ENCODE data around the gene PRELID1. TPM values are rescaled to one million over a fixed set of nuclear protein-coding genes. Genes with fewer than 3 reads are reported as not detected.

Gene PRELID1
- total RNA-seq, 1 donor from 2014 or later = 88.2 TPM

DNA sequence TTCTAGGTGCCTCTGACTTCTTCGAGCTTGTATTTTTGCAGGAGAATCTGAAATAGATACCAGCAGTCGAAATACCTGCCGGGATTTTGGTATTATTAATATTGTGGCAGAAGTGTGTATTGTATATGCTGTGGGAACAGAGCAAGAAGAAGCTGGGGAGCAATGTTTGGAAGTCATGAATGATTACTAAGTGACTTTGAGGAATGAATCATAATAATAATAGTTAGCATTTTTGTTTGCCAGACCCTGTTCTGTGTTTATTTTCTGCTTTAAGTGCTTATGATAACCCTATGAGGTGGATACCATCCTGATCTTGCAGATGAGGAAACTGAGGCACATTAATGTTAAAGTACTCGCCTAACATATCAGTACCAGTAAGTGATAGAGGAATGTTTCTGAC is 32.5 kb upstream of the PRELID1 start:
- TF ChIP-seq, protein P1, sequence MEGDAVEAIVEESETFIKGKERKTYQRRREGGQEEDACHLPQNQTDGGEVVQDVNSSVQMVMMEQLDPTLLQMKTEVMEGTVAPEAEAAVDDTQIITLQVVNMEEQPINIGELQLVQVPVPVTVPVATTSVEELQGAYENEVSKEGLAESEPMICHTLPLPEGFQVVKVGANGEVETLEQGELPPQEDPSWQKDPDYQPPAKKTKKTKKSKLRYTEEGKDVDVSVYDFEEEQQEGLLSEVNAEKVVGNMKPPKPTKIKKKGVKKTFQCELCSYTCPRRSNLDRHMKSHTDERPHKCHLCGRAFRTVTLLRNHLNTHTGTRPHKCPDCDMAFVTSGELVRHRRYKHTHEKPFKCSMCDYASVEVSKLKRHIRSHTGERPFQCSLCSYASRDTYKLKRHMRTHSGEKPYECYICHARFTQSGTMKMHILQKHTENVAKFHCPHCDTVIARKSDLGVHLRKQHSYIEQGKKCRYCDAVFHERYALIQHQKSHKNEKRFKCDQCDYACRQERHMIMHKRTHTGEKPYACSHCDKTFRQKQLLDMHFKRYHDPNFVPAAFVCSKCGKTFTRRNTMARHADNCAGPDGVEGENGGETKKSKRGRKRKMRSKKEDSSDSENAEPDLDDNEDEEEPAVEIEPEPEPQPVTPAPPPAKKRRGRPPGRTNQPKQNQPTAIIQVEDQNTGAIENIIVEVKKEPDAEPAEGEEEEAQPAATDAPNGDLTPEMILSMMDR (IDR thresholded peaks at IDR 0.05; ENCODE audit: partially characterized antibody, unreplicated experiment) = no peak
- H3K4me3 Mint-ChIP-seq (ENCODE audit: unreplicated experiment) = no peak overlapping the region
- no peaks in the 10 kb centered on the region for H3K4me1 Mint-ChIP-seq (ENCODE audit: low read depth, unreplicated experiment)
- no peaks in the 10 kb centered on the region for H3K36me3 Mint-ChIP-seq (ENCODE audit: unreplicated experiment)
- H3K9me3 Mint-ChIP-seq (ENCODE audit: unreplicated experiment) = peaks cover 4% of the 10 kb centered on the region
- H3K27ac Mint-ChIP-seq (ENCODE audit: unreplicated experiment) = no peak overlapping the region
- H3K27me3 Mint-ChIP-seq (ENCODE audit: unreplicated experiment) = no peaks in the 10 kb centered on the region
- no peak for DNase-seq

DNA sequence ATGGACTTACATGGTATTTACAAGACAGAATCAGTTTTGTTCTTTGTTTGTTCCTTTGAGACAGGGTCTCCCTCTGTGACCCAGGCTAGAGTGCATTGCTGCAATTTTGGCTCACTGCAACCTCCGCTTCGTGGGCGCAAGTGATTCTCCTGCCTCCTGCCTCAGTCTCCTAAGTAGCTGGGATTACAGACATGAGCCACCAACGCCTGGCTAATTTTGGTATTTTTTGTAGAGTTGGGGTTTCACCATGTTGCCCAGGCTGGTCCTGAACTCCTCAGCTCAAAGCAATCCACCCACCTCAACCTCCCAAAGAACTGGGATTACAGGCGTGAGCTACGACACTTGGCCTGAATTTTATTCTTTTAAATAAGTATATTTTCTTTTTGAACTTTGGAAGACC is 27.7 kb upstream of the PRELID1 start:
- DNase-seq = no peak
- Mint-ChIP-seq H3K4me1 (ENCODE audit: low read depth, unreplicated experiment) (no peaks in the 10 kb centered on the region), H3K27me3 (ENCODE audit: unreplicated experiment) (no peaks in the 10 kb centered on the region), H3K27ac (ENCODE audit: unreplicated experiment) (no peak overlapping the region), H3K4me3 (ENCODE audit: unreplicated experiment) (no peak overlapping the region), H3K9me3 (ENCODE audit: unreplicated experiment) (peaks cover 4% of the 10 kb centered on the region), H3K36me3 (ENCODE audit: unreplicated experiment) (peaks cover 3% of the 10 kb centered on the region)
- TF ChIP-seq, protein P1 (IDR thresholded peaks at IDR 0.05; ENCODE audit: partially characterized antibody, unreplicated experiment) = no peak

DNA sequence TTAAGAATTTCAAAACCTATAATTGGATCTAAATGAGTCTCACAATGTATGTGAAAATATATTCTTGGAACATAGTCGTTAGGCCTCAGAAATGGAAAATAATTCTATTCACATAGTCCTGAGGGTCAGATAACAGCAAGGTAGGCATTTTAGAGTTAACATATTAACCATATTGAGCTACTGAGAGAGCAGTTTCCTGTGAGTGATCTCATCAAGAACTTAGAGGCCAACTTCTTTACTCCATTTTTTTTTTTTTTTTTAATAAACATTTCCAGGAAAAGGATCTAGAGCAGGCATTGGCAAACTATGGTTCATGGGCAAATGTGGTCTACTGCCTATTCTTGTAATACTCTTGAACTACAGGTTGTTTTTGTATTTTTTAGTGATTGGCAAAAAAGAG is 26.7 kb upstream of the PRELID1 start:
- DNase-seq = no peak
- Mint-ChIP-seq H3K27me3 (ENCODE audit: unreplicated experiment) (no peaks in the 10 kb centered on the region), H3K27ac (ENCODE audit: unreplicated experiment) (no peak overlapping the region), H3K4me3 (ENCODE audit: unreplicated experiment) (no peak overlapping the region), H3K36me3 (ENCODE audit: unreplicated experiment) (peaks cover 3% of the 10 kb centered on the region), H3K9me3 (ENCODE audit: unreplicated experiment) (peaks cover 2% of the 10 kb centered on the region), H3K4me1 (ENCODE audit: low read depth, unreplicated experiment) (no peaks in the 10 kb centered on the region)
- TF ChIP-seq, protein P1 (IDR thresholded peaks at IDR 0.05; ENCODE audit: partially characterized antibody, unreplicated experiment) = no peak

DNA sequence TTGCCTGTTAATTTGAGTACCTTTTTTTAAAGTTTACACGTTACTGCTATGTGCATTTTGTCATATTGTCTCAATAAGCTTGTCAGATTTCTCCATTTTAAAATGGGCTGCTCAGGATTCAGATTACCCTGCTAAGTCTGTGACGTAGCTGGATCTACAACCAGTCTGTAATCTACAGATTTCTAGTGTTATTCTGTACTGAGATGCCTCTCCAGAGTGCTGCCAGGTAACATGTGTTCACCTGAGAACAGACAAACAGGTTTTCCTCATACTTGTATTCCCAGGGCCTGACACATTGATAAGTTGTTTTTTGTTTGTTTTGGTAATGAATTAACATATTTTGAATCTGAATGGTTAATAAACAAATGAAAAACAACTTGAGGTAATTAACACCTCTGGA is 15.4 kb upstream of the PRELID1 start:
- Mint-ChIP-seq H3K9me3 (ENCODE audit: unreplicated experiment) (peaks cover 2% of the 10 kb centered on the region), H3K36me3 (ENCODE audit: unreplicated experiment) (no peaks in the 10 kb centered on the region), H3K4me1 (ENCODE audit: low read depth, unreplicated experiment) (no peaks in the 10 kb centered on the region), H3K27me3 (ENCODE audit: unreplicated experiment) (peaks cover 2% of the 10 kb centered on the region), H3K4me3 (ENCODE audit: unreplicated experiment) (no peak overlapping the region), H3K27ac (ENCODE audit: unreplicated experiment) (no peak overlapping the region)
- no peak for DNase-seq
- TF ChIP-seq, protein P1 (IDR thresholded peaks at IDR 0.05; ENCODE audit: partially characterized antibody, unreplicated experiment) = no peak

DNA sequence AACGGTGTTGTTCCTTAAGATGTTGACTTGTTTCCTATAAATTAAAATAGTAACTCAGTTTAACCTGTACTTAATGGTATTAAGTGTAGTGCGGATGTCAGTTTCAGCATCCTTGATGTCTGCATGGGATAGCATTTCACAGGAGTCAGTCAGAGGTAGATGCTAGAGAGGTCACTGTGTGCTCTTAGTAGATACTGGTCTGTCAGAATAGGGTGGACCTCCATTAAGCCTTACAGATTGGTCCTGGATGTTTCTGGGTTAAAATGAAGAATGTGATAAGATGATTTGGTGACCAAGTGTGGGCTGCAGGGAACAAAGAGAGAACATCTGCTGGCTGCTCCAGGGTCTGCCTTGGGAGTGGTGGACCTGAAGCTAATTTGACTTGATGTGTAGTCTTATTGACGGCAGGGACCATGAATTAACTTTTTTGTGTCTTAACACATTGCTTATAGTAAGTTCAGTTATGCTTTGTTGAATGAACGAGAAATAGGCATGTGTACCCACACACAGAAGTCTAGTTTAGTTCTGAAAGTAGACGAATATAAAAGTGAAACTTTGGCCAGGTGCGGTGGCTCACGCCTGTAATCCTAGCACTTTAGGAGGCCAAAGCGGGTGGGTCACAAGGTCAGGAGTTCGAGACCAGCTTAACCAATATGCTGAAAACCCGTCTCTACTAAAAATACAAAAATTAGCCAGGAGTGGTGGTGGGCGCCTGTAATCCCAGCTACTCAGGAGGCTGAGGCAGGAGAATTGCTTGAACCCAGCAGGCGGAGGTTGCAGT is 12.6 kb upstream of the PRELID1 start:
- Mint-ChIP-seq H3K27ac (ENCODE audit: unreplicated experiment) (peak overlapping the region; percentile 34), H3K9me3 (ENCODE audit: unreplicated experiment) (peaks cover 3% of the 10 kb centered on the region), H3K36me3 (ENCODE audit: unreplicated experiment) (peaks cover 5% of the 10 kb centered on the region), H3K4me1 (ENCODE audit: low read depth, unreplicated experiment) (peaks cover 4% of the 10 kb centered on the region), H3K4me3 (ENCODE audit: unreplicated experiment) (no peak overlapping the region), H3K27me3 (ENCODE audit: unreplicated experiment) (peaks cover 4% of the 10 kb centered on the region)
- no peak for DNase-seq
- TF ChIP-seq, protein P1 (IDR thresholded peaks at IDR 0.05; ENCODE audit: partially characterized antibody, unreplicated experiment) = no peak

Measured in glutamatergic neuron (in vitro differentiated cells).